ENCODE data around the gene LHFPL2. TPM values are rescaled to one million over a fixed set of nuclear protein-coding genes. Genes with fewer than 3 reads are reported as not detected.
A peak's percentile ranks its signal among the peaks of the same experiment; 100 is the strongest.

The LHFPL2 gene
- total and polyA plus RNA-seq, 2 of the 4 experiments (the other 2 are of a cell fraction): 6.5 to 11.3 TPM

DNA sequence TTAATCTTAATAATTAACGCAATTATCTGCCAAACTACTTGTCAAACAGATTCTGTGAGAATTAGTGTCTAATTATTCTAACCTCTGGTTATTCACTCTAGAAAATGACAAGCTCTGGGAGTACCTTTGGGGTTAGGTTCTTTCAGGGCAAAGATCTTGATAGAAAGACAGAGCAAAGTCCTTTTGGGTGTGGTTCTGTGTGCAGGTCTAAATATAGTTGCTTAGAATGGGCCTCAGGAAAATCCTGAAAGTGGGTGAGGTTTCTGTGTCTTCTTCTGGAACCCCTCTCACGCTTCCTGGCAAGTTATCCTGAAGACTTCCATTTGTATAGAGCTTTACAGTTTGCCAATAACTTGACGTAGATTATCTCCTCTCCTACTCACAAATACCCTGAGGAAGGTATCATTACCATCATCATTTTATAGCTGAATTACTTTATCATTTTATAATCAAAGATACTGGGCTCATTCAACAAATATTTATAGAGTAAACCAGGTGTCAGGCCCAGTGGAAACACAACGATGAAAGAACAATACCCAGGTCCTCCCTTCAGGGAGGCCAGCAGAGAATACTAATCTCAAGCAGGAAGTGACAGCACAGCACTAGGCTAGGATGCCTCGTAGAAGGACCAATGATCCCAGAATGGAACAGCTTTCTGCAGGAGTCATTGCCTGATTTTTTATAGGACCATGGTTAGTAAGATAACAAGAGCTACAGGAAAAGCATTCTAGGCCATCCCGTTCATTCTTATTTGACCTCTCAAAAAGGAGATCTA lies 27.6 kb upstream of the LHFPL2 start:
- H2AK5ac ChIP-seq (ENCODE audit: low read depth, low read length): peak overlapping the region; percentile 44; the same call in 1 of the 2 replicates
- intact Hi-C loops (cut with micrococcal nuclease): loop anchor here (5.0 kb wide), 1 partner anchor 314 kb away; the partner anchor contains the start of gene SCAMP1

More for the DNA sequence above, 27.6 kb upstream of the LHFPL2 start:
- ChIA-PET POLR2A (ENCODE audit: unreplicated experiment) (no interaction called here), CTCF (no interaction called here)
- Histone ChIP-seq H4K20me1 (ENCODE audit: insufficient read depth, low read length) (no peaks in the 10 kb centered on the region), H3K79me1 (ENCODE audit: low read depth in 1 of 2, low read length in 2 of 2) (no peaks in the 10 kb centered on the region), H3K9me1 (ENCODE audit: insufficient read depth, low read length) (0 out of 2 replicates have a peak, but pooled peaks cover 7% of the 10 kb centered on the region), H3K27ac (ENCODE audit: insufficient read depth, low read length) (no peak overlapping the region), H2BK5ac (ENCODE audit: low read depth, low read length, poor library complexity, severe bottlenecking) (no peak overlapping the region), H3K4me3 (ENCODE audit: insufficient read depth, low read depth, low read length) (no peak overlapping the region), H4K91ac (ENCODE audit: insufficient read depth, low read depth, low read length) (no peak overlapping the region), H2AFZ (replicated peaks; ENCODE audit: low read length, poor library complexity) (no peak overlapping the region), H3K18ac (ENCODE audit: low read depth, low read length) (peak overlapping the region; percentile 51; the same call in 1 of the 2 replicates), H4K8ac (ENCODE audit: low read depth in 2 of 2, low read length in 2 of 2) (0 out of 4 replicates have a peak overlapping the region, but pooled peaks of 1 of the 2 experiments have one; percentile 13), H3K9me3 (ENCODE audit: control insufficient read depth, insufficient read depth, low read length) (no peaks in the 10 kb centered on the region), H3K4me1 (ENCODE audit: control insufficient read depth, insufficient read depth, low read length) (peaks cover 15% of the 10 kb centered on the region), H2AK9ac (replicated peaks; ENCODE audit: low read depth, low read length, poor library complexity) (no peak overlapping the region), H3K27me3 (ENCODE audit: control insufficient read depth, insufficient read depth, low read length) (no peaks in the 10 kb centered on the region), H3K4ac (ENCODE audit: low read depth, low read length) (peak overlapping the region; percentile 22), H3K23ac (ENCODE audit: low read depth, low read length) (no peak overlapping the region), H3K9ac (ENCODE audit: low read depth, low read length) (no peak overlapping the region), H3K56ac (ENCODE audit: extremely low read depth, insufficient read depth, low read length) (no peak overlapping the region), H3K14ac (replicated peaks; ENCODE audit: low read depth, low read length) (peak overlapping the region; percentile 42; the same call in 1 of the 2 replicates), H2BK20ac (ENCODE audit: low read depth, low read length) (peak overlapping the region; percentile 75; the same call in 1 of the 2 replicates), H2BK15ac (ENCODE audit: low read depth, low read length) (0 out of 3 replicates have a peak overlapping the region, but pooled peaks have one; percentile 65), H4K5ac (ENCODE audit: low read depth, low read length) (no peak overlapping the region), H2BK120ac (ENCODE audit: low read depth, low read length) (no peak overlapping the region), H3K4me2 (ENCODE audit: low read depth, low read length) (no peak overlapping the region), H3K36me3 (ENCODE audit: control insufficient read depth, insufficient read depth, low read length) (no peaks in the 10 kb centered on the region)
- no peak for ATAC-seq (ENCODE audit: low read depth)
- in situ Hi-C loops (cut with MboI; ENCODE audit: low sequenced_read_pairs): no loop called here
- TF ChIP-seq, protein P1, sequence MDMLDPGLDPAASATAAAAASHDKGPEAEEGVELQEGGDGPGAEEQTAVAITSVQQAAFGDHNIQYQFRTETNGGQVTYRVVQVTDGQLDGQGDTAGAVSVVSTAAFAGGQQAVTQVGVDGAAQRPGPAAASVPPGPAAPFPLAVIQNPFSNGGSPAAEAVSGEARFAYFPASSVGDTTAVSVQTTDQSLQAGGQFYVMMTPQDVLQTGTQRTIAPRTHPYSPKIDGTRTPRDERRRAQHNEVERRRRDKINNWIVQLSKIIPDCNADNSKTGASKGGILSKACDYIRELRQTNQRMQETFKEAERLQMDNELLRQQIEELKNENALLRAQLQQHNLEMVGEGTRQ (IDR thresholded peaks at IDR 0.05; ENCODE audit: low read depth, low read length): no peak
- TF ChIP-seq, protein P2, sequence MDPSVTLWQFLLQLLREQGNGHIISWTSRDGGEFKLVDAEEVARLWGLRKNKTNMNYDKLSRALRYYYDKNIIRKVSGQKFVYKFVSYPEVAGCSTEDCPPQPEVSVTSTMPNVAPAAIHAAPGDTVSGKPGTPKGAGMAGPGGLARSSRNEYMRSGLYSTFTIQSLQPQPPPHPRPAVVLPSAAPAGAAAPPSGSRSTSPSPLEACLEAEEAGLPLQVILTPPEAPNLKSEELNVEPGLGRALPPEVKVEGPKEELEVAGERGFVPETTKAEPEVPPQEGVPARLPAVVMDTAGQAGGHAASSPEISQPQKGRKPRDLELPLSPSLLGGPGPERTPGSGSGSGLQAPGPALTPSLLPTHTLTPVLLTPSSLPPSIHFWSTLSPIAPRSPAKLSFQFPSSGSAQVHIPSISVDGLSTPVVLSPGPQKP (IDR thresholded peaks at IDR 0.05; ENCODE audit: borderline replicate concordance, low read depth, low read length): no peak
- TF ChIP-seq POLR2A (IDR thresholded peaks at IDR 0.05; ENCODE audit: low read depth, low read length) (no peak), MAZ (IDR thresholded peaks at IDR 0.05; ENCODE audit: borderline replicate concordance, low read depth, low read length) (no peak), SMC3 (IDR thresholded peaks at IDR 0.05; ENCODE audit: low read depth, low read length) (no peak), CHD1 (IDR thresholded peaks at IDR 0.05; ENCODE audit: low read depth, low read length) (no peak), MAFK (IDR thresholded peaks at IDR 0.05; ENCODE audit: low read depth, low read length) (no peak), MXI1 (IDR thresholded peaks at IDR 0.05; ENCODE audit: borderline replicate concordance, low read depth, low read length) (no peak), RAD21 (IDR thresholded peaks at IDR 0.05; ENCODE audit: low read length) (no peak)
- dilution Hi-C loops (cut with HindIII; ENCODE audit: low sequenced_read_pairs, unreplicated experiment): no loop called here
- no TSS peak for BruUV-seq (replicated peaks)
- WGBS, 2 experiments (ENCODE audit: extremely low coverage in 2 of 2, insufficient read length in 1 of 2): no CpG with 5 or more reads among the region's 6 CpGs
- no peak for DNase-seq

All from IMR-90 (cell line).